Measurements from ENCODE around the gene SEMA3E. TPM values are rescaled to one million over a fixed set of nuclear protein-coding genes. Genes with fewer than 3 reads are reported as not detected.

Gene SEMA3E
- total RNA-seq (2022): 0.20 TPM in 1 of 2 replicates, not detected in the other
- Bru-seq, nascent RNA: percentile 8 among the genes with signal in this experiment
- BruChase-seq, experiment 1, labeled RNA remaining after a 2-hour chase: percentile 8 among the genes with signal in this experiment
- percentile 3 among the genes with signal in this experiment for BruChase-seq, experiment 2, labeled RNA remaining after a 6-hour chase
- long read RNA-seq: 0 reads

DNA sequence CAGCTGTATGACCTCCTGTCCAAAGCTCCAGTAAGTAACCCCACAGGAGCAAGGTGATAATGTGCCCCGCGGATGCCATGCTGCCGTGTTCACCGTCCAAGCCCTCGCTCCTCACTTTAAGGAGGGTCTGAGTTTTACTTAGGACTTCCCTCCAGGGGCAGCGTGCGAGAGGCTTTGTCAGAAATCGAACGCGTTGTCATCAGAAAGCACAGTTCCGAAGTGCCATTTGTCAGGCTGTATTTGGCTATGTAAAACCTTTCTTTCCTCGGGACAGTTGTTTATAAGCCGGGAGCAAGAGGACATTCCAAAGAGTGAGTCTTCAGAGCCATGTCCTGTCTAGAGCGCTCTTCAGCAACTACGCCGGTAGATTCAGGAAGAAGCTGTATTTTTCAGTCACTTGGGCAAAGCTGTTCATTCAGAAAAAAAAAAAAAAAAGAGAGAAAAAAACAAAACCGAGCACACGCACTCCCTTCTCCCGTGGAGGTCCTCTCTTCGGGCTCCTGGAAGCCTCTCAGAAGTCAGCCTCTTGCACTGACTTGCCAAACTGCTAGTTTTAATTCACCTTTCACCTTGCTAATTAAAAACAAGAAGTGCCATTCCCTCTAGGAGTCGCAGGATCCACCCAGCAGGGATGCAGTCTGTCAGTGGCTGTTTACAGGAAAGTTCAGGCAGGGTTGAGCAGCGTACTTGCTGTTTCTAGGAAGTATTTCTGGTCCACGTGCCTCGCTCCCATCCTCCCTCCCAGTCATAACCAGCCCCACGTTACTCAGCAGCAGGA is at the start of gene SEMA3E:
TSS of gene SEMA3E (minus strand) at position 676 of the 778 bp plus-strand sequence.
- no peaks in the 10 kb centered on the region for H3K27me3 ChIP-seq (replicated peaks; ENCODE audit: control insufficient read depth, insufficient read depth, low read length)
- no peaks in the 10 kb centered on the region for H3K4me1 Mint-ChIP-seq (ENCODE audit: low read depth, unreplicated experiment)
- intact Hi-C loops (cut with micrococcal nuclease; ENCODE audit: unreplicated experiment): no loop called here
- H3K27me3 Mint-ChIP-seq (ENCODE audit: insufficient read depth, unreplicated experiment): peaks cover 16% of the 10 kb centered on the region
- ChIA-PET CTCF (interaction anchor here (0.6 kb wide), 2 partner anchors 43 to 770 kb away, joined by 3 to 5 read pairs; no protein-coding TSS in a partner anchor), POLR2A (no interaction called here)
- TF ChIP-seq, protein P1, sequence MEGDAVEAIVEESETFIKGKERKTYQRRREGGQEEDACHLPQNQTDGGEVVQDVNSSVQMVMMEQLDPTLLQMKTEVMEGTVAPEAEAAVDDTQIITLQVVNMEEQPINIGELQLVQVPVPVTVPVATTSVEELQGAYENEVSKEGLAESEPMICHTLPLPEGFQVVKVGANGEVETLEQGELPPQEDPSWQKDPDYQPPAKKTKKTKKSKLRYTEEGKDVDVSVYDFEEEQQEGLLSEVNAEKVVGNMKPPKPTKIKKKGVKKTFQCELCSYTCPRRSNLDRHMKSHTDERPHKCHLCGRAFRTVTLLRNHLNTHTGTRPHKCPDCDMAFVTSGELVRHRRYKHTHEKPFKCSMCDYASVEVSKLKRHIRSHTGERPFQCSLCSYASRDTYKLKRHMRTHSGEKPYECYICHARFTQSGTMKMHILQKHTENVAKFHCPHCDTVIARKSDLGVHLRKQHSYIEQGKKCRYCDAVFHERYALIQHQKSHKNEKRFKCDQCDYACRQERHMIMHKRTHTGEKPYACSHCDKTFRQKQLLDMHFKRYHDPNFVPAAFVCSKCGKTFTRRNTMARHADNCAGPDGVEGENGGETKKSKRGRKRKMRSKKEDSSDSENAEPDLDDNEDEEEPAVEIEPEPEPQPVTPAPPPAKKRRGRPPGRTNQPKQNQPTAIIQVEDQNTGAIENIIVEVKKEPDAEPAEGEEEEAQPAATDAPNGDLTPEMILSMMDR (IDR thresholded peaks at IDR 0.05; ENCODE audit: insufficient read depth in 1 of 2, low read depth in 1 of 2, low read length in 1 of 2, severe bottlenecking in 1 of 2, unreplicated experiment in 1 of 2): peak in 1 of 2 experiments; percentile 11
- peak within 1 kb of the TSS; percentile 64 for H3K4me3 Mint-ChIP-seq (ENCODE audit: unreplicated experiment)
- no TSS peak for BruUV-seq (replicated peaks)
- DNase-seq: peak in 1 of 2 experiments; percentile 8
- H3K9me3 ChIP-seq: no peaks in the 10 kb centered on the region
- H3K36me3 ChIP-seq (ENCODE audit: control insufficient read depth, insufficient read depth, low read length): no peaks in the 10 kb centered on the region
- no peaks in the 10 kb centered on the region for H3K9me3 Mint-ChIP-seq (ENCODE audit: unreplicated experiment)
- H3K4me3 ChIP-seq (ENCODE audit: low read depth, low read length): peak within 1 kb of the TSS; percentile 24
- no peak within 1 kb of the TSS for H3K27ac Mint-ChIP-seq (ENCODE audit: unreplicated experiment)
- H3K36me3 Mint-ChIP-seq (ENCODE audit: insufficient read depth, unreplicated experiment): no peaks in the 10 kb centered on the region
- no peaks in the 10 kb centered on the region for H3K4me1 ChIP-seq

DNA sequence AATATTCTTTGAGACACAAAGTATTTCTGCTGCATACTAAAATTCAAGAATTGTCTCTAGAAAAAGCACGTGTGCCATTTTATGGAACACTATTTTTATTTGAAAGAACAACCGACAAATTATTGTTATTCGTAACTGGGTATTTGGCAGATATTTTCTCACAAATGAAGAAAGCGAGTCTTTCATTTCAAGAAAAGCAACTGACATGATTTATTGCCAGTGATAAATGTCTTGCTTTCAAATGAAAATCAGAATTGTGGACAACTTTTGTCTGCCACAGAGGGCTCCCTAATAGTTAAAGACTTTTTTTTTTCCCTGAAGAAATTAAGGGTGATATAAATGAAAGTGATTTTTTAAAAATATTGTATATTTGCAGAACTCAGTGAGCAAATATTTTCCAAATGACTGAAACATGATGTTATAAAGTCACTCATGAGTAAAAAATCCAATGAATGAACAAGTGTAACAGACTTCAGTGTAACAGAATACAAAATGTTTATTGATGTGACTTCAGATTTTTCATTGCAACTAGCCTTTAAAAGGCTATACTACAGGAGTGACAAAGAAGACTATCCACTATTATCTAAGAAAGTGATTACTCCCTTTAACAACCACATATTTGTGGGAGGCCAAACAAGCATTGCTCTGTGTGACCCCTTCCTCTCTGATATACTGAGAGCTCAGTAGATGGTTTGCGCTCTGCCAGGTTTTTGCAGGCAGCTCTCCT is 49.0 kb upstream of the SEMA3E start:
- POLR2A ChIA-PET: no interaction called here
- BruUV-seq (replicated peaks): no TSS peak

DNA sequence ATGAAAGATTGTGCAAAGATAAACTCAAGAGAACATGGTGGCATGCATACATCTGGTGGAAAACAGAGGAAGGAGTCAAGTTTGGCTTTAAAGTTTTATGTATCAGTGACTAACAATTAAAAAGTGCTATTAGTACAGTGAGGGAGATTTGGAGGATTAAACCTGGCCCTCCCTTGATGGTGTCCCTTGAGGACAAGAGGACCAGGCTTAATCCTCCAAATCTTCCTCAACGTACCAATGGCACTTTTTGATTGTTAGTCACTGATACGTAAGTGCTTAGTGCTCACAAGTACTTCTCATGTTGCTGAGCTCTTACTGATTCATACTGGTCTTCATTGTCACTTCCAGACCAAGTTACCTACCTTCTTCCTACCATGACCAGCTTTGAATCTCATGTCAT is 47.2 kb upstream of the SEMA3E start:
- H3K36me3 Mint-ChIP-seq (ENCODE audit: insufficient read depth, unreplicated experiment): no peaks in the 10 kb centered on the region
- no peak overlapping the region for H3K4me3 ChIP-seq (ENCODE audit: low read depth, low read length)
- no TSS peak for BruUV-seq (replicated peaks)
- no peak overlapping the region for H3K4me3 Mint-ChIP-seq (ENCODE audit: unreplicated experiment)
- DNase-seq: no peak
- no peaks in the 10 kb centered on the region for H3K4me1 ChIP-seq
- CTCF ChIA-PET: interaction anchor here (0.6 kb wide), 1 partner anchor 13 kb away, joined by 3 read pairs; no protein-coding TSS in a partner anchor
- intact Hi-C loops (cut with micrococcal nuclease; ENCODE audit: unreplicated experiment): no loop called here
- TF ChIP-seq, protein P1 (IDR thresholded peaks at IDR 0.05; ENCODE audit: insufficient read depth in 1 of 2, low read depth in 1 of 2, low read length in 1 of 2, severe bottlenecking in 1 of 2, unreplicated experiment in 1 of 2): no peak
- H3K36me3 ChIP-seq (ENCODE audit: control insufficient read depth, insufficient read depth, low read length): no peaks in the 10 kb centered on the region
- H3K27me3 Mint-ChIP-seq (ENCODE audit: insufficient read depth, unreplicated experiment): no peaks in the 10 kb centered on the region
- no peaks in the 10 kb centered on the region for H3K9me3 ChIP-seq
- no peak overlapping the region for H3K27ac Mint-ChIP-seq (ENCODE audit: unreplicated experiment)
- H3K4me1 Mint-ChIP-seq (ENCODE audit: low read depth, unreplicated experiment): peaks cover 20% of the 10 kb centered on the region
- no peaks in the 10 kb centered on the region for H3K9me3 Mint-ChIP-seq (ENCODE audit: unreplicated experiment)
- no peaks in the 10 kb centered on the region for H3K27me3 ChIP-seq (replicated peaks; ENCODE audit: control insufficient read depth, insufficient read depth, low read length)
- POLR2A ChIA-PET: no interaction called here

More for the DNA sequence above, 49.0 kb upstream of the SEMA3E start:
- H3K4me3 Mint-ChIP-seq (ENCODE audit: unreplicated experiment): no peak overlapping the region
- intact Hi-C loops (cut with micrococcal nuclease; ENCODE audit: unreplicated experiment): no loop called here
- no peaks in the 10 kb centered on the region for H3K9me3 Mint-ChIP-seq (ENCODE audit: unreplicated experiment)
- peaks cover 20% of the 10 kb centered on the region for H3K4me1 Mint-ChIP-seq (ENCODE audit: low read depth, unreplicated experiment)
- H3K27ac Mint-ChIP-seq (ENCODE audit: unreplicated experiment): no peak overlapping the region
- DNase-seq: no peak
- no peaks in the 10 kb centered on the region for H3K27me3 ChIP-seq (replicated peaks; ENCODE audit: control insufficient read depth, insufficient read depth, low read length)
- CTCF ChIA-PET: no interaction called here
- H3K36me3 ChIP-seq (ENCODE audit: control insufficient read depth, insufficient read depth, low read length): no peaks in the 10 kb centered on the region
- no peak overlapping the region for H3K4me3 ChIP-seq (ENCODE audit: low read depth, low read length)
- no peaks in the 10 kb centered on the region for H3K27me3 Mint-ChIP-seq (ENCODE audit: insufficient read depth, unreplicated experiment)
- H3K36me3 Mint-ChIP-seq (ENCODE audit: insufficient read depth, unreplicated experiment): no peaks in the 10 kb centered on the region
- TF ChIP-seq, protein P1 (IDR thresholded peaks at IDR 0.05; ENCODE audit: insufficient read depth in 1 of 2, low read depth in 1 of 2, low read length in 1 of 2, severe bottlenecking in 1 of 2, unreplicated experiment in 1 of 2): no peak
- no peaks in the 10 kb centered on the region for H3K4me1 ChIP-seq
- no peaks in the 10 kb centered on the region for H3K9me3 ChIP-seq
